GM19438 (cell line): ENCODE measurements around the gene CENPQ.

Source experiments
- ATAC-seq: cut with Tn5 transposase; IDR thresholded peaks from one replicate; pipeline ENCODE4 v1.9.1; 2021; ENCODE audit warnings: low read depth; ENCODE audit not compliant: unreplicated experiment

Gene CENPQ

GRCh38 chr6:49535795-49536194, 72.6 kb downstream of the CENPQ start:
- ATAC-seq, result no peak

DNA sequence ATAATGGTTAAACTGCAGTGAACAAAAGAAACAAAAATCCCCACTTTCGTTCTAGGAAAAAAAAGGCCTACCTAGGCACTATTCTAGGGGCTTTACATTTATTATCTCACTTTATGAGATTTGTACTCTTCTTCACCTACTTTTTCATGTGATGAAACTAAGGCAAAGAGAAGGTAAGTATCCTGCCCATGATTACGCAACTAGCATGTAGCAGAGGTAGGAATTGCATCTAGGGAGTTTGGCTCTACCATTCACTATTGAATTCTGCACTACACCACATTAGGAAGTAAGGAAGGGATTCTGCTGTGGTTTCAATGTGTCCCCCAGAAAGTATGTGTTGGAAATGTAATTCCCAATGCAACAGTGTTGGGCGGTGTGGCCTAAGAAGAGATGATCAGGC, 75.9 kb downstream of the CENPQ start:
- no peak for ATAC-seq

DNA sequence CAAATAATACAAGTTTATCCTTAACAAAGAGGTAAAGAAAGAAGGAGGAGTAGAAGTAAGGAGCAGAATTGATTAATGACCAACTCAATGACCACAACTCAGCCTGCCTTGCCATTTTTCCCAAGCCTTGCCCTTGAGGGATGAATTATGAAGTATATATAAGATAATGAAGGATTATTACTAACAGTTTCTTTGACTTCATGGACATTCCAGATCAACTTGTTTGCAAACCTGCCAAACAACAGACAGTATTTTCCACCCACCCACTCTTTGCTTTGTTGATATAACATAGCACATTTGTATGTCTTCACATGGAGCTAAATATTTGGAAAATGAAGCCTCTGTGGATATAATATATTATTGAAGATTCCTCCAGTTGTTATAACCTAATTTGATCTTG, 77.4 kb downstream of the CENPQ start:
- ATAC-seq, result no peak

DNA sequence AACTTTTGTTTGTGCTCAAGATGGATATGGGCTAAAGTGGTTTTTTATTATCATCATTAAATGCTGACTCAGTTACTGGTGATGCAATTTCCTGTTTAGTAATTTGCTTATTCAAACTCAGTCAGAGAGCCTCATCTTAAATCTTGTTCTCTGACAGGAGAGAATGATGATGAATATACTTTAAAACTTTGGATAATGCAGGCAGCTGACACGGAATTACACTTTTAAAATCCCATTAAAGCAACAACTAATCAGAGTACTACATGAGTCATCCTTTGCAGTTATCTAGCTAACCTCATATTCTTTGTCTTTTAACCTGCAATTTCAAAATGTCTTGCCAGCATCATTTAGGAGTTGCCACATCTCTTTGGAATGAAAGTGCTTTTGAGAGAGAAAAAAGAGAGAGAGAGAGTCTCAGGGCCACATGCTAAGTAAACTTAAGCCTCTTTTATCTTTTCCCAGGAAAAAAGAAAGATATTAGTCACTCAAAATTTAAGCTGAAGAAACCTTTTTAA, 78.1 kb downstream of the CENPQ start:
- no peak for ATAC-seq

GRCh38 chr6:49541936-49542335, 78.8 kb downstream of the CENPQ start:
- no peak for ATAC-seq
